ENCODE data around the gene KIF21A. TPM values are rescaled to one million over a fixed set of nuclear protein-coding genes. Genes with fewer than 3 reads are reported as not detected.

KIF21A gene
- polyA plus RNA-seq, 1 of the 3 experiments (the other 2 are of a cell fraction): 3.6 TPM

DNA sequence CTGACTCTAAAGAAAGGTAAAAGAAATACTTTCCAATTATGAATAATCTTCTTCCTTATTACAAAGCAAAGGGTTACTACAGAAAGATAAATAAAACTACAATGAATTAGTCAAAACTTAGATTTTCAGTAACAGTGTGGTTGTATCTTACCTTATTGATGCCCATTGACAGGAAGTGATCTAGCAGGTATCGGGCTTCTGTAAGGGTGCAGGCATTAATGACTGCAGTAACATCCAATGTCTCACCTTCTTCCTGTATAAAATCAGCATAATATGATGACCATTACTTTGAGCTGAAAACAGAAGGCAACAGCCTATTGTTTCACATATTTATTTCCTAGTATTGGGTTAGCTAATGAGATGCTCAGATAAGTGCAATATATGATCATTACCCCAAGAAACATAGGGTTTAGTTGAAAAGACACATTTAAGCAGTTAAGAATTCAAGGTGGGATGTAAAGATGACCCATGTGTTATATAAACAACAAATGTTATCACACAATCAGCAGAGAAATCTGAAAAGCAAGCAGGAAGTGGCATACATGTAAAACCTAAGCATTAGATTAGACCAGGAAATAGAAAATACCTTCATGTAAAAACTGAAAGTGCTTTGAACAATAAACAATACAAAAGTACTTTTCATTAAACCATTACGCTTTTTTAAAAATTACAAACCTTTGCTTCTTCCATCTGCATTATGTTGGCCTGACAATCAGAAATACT is 111.2 kb downstream of the KIF21A start:
- H3K4me1 ChIP-seq (ENCODE audit: control insufficient read depth in 1 of 2, insufficient read depth in 2 of 2, low read depth in 1 of 2, low read length in 1 of 2): peaks cover 0 to 15% of the 10 kb centered on the region in 2 experiments; a peak in 2 of 4 replicates
- no peaks in the 10 kb centered on the region for H3K9me3 ChIP-seq
- no peaks in the 10 kb centered on the region for H4K20me1 ChIP-seq (ENCODE audit: insufficient read depth)
- DNase-seq: no peak
- no peak overlapping the region for H3K4me2 ChIP-seq
- CTCF ChIA-PET: interaction anchor here (1.1 kb wide), 1 partner anchor 9 kb away, joined by 3 read pairs; no protein-coding TSS in a partner anchor
- 97% methylated on average over 2 of the region's 2 CpGs for WGBS (ENCODE audit: low lambda C conversion rate)
- H3K9ac ChIP-seq: no peak overlapping the region
- H3K36me3 ChIP-seq (replicated peaks in 1 of 2; ENCODE audit: control insufficient read depth in 1 of 2, insufficient read depth in 2 of 2, low read length in 1 of 2): peaks cover 4 to 32% of the 10 kb centered on the region in 2 experiments
- no peaks in the 10 kb centered on the region for H3K79me2 ChIP-seq (ENCODE audit: insufficient read depth)
- H2AFZ ChIP-seq (ENCODE audit: low read depth): no peak overlapping the region
- H3K27me3 ChIP-seq (ENCODE audit: insufficient read depth): no peaks in the 10 kb centered on the region
- H3K4me3 ChIP-seq (ENCODE audit: low read depth in 2 of 2, low read length in 1 of 2): no peak overlapping the region
- no peaks in the 10 kb centered on the region for H3K9me2 ChIP-seq
- H3F3A ChIP-seq (replicated peaks; ENCODE audit: insufficient read depth): no peaks in the 10 kb centered on the region
- POLR2A ChIA-PET: no interaction called here
- H3K27ac ChIP-seq (ENCODE audit: low read depth in 2 of 2, low read length in 1 of 2): no peak overlapping the region; a peak in 1 of 4 replicates
- TF ChIP-seq SMC3 (IDR thresholded peaks at IDR 0.05; ENCODE audit: low read depth, low read length) (no peak), EP300 (IDR thresholded peaks at IDR 0.05; ENCODE audit: borderline replicate concordance in 1 of 2, low read depth in 1 of 2, low read length in 1 of 2) (no peak), TCF12 (IDR thresholded peaks at IDR 0.05) (no peak), POLR2AphosphoS5 (IDR thresholded peaks at IDR 0.05; ENCODE audit: low read depth, low read length) (no peak), RFX5 (IDR thresholded peaks at IDR 0.05; ENCODE audit: low read length) (no peak), FOXM1 (IDR thresholded peaks at IDR 0.05; ENCODE audit: low read depth) (no peak), NFIC (IDR thresholded peaks at IDR 0.05; ENCODE audit: borderline replicate concordance) (no peak), SIN3A (IDR thresholded peaks at IDR 0.05; ENCODE audit: borderline replicate concordance, low read depth, low read length) (no peak), RXRA (IDR thresholded peaks at IDR 0.05; ENCODE audit: borderline replicate concordance, low read depth) (no peak), RCOR1 (IDR thresholded peaks at IDR 0.05; ENCODE audit: low read length) (no peak), GATA2 (CRISPR knock-in tag; IDR thresholded peaks at IDR 0.05) (no peak), ELF1 (IDR thresholded peaks at IDR 0.05) (no peak), MEF2A (IDR thresholded peaks at IDR 0.05; ENCODE audit: borderline replicate concordance, low read depth) (no peak), RAD21 (IDR thresholded peaks at IDR 0.05; ENCODE audit: low read length) (no peak), CHD2 (IDR thresholded peaks at IDR 0.05; ENCODE audit: low read length, partially characterized antibody) (no peak)
- TF ChIP-seq, protein P1, sequence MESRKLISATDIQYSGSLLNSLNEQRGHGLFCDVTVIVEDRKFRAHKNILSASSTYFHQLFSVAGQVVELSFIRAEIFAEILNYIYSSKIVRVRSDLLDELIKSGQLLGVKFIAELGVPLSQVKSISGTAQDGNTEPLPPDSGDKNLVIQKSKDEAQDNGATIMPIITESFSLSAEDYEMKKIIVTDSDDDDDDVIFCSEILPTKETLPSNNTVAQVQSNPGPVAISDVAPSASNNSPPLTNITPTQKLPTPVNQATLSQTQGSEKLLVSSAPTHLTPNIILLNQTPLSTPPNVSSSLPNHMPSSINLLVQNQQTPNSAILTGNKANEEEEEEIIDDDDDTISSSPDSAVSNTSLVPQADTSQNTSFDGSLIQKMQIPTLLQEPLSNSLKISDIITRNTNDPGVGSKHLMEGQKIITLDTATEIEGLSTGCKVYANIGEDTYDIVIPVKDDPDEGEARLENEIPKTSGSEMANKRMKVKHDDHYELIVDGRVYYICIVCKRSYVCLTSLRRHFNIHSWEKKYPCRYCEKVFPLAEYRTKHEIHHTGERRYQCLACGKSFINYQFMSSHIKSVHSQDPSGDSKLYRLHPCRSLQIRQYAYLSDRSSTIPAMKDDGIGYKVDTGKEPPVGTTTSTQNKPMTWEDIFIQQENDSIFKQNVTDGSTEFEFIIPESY (IDR thresholded peaks at IDR 0.05; ENCODE audit: borderline replicate concordance, low read depth): no peak
- TF ChIP-seq, protein P2, sequence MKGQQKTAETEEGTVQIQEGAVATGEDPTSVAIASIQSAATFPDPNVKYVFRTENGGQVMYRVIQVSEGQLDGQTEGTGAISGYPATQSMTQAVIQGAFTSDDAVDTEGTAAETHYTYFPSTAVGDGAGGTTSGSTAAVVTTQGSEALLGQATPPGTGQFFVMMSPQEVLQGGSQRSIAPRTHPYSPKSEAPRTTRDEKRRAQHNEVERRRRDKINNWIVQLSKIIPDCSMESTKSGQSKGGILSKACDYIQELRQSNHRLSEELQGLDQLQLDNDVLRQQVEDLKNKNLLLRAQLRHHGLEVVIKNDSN (IDR thresholded peaks at IDR 0.05; ENCODE audit: borderline replicate concordance, low read depth): no peak
- TF ChIP-seq, protein P3, sequence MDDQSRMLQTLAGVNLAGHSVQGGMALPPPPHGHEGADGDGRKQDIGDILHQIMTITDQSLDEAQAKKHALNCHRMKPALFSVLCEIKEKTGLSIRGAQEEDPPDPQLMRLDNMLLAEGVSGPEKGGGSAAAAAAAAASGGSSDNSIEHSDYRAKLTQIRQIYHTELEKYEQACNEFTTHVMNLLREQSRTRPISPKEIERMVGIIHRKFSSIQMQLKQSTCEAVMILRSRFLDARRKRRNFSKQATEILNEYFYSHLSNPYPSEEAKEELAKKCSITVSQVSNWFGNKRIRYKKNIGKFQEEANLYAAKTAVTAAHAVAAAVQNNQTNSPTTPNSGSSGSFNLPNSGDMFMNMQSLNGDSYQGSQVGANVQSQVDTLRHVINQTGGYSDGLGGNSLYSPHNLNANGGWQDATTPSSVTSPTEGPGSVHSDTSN (IDR thresholded peaks at IDR 0.05): no peak
- TF ChIP-seq, protein P4, sequence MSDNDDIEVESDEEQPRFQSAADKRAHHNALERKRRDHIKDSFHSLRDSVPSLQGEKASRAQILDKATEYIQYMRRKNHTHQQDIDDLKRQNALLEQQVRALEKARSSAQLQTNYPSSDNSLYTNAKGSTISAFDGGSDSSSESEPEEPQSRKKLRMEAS (IDR thresholded peaks at IDR 0.05; ENCODE audit: low read depth): no peak
- TF ChIP-seq, protein P5, sequence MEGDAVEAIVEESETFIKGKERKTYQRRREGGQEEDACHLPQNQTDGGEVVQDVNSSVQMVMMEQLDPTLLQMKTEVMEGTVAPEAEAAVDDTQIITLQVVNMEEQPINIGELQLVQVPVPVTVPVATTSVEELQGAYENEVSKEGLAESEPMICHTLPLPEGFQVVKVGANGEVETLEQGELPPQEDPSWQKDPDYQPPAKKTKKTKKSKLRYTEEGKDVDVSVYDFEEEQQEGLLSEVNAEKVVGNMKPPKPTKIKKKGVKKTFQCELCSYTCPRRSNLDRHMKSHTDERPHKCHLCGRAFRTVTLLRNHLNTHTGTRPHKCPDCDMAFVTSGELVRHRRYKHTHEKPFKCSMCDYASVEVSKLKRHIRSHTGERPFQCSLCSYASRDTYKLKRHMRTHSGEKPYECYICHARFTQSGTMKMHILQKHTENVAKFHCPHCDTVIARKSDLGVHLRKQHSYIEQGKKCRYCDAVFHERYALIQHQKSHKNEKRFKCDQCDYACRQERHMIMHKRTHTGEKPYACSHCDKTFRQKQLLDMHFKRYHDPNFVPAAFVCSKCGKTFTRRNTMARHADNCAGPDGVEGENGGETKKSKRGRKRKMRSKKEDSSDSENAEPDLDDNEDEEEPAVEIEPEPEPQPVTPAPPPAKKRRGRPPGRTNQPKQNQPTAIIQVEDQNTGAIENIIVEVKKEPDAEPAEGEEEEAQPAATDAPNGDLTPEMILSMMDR (IDR thresholded peaks at IDR 0.05): no peak

Measured in SK-N-SH (cell line).